ENCODE data around the gene HOXD10. TPM values are rescaled to one million over a fixed set of nuclear protein-coding genes. Genes with fewer than 3 reads are reported as not detected.

Gene HOXD10
- total and polyA plus RNA-seq, 4 donors = 0.05 to 0.54 TPM; not detected in 2

- no peak overlapping the region for H3K27ac ChIP-seq (ENCODE audit: low read depth in 1 of 2, low read length in 1 of 2)
- peaks cover 35 to 97% (median 93%) of the 10 kb centered on the region in 3 donors for H3K27me3 ChIP-seq (ENCODE audit: control insufficient read depth in 3 of 3, insufficient read depth in 3 of 3, low read length in 2 of 3)
- no peak overlapping the region for H3K4me3 ChIP-seq
- H3K9ac ChIP-seq (ENCODE audit: insufficient read depth in 1 of 2, low read length in 2 of 2) = no peak overlapping the region
- ATAC-seq (ENCODE audit: insufficient read depth, low FRiP score) = no peak
- H3K36me3 ChIP-seq (ENCODE audit: control insufficient read depth in 4 of 4, insufficient read depth in 4 of 4, low read length in 4 of 4) = no peaks in the 10 kb centered on the region
- WGBS, 2 donors = 5 to 10% methylated on average over 39 to 40 of the region's 40 CpGs
- TF ChIP-seq CTCF (IDR thresholded peaks at IDR 0.05; ENCODE audit: control extremely low read depth, extremely low read depth) = no peak
- DNase-seq = no peak
- peaks cover 0 to 19% (median 0%) of the 10 kb centered on the region in 4 donors for H3K9me3 ChIP-seq (ENCODE audit: control insufficient read depth in 4 of 4, insufficient read depth in 3 of 4, low read length in 3 of 4)
- peaks cover 0 to 7% (median 0%) of the 10 kb centered on the region in 5 donors for H3K4me1 ChIP-seq (ENCODE audit: control insufficient read depth in 5 of 5, insufficient read depth in 5 of 5, low read length in 5 of 5)
These were observed 3.9 kb upstream of the HOXD10 start for GRCh38 chr2:176112375-176113302.

- Histone ChIP-seq H3K4me3 (no peak overlapping the region), H3K4me1 (ENCODE audit: control insufficient read depth in 5 of 5, insufficient read depth in 5 of 5, low read length in 5 of 5) (peaks cover 0 to 6% (median 0%) of the 10 kb centered on the region in 5 donors), H3K27me3 (ENCODE audit: control insufficient read depth in 3 of 3, insufficient read depth in 3 of 3, low read length in 2 of 3) (peaks cover 43 to 99% (median 98%) of the 10 kb centered on the region in 3 donors), H3K27ac (ENCODE audit: low read depth in 1 of 2, low read length in 1 of 2) (no peak overlapping the region), H3K9ac (ENCODE audit: insufficient read depth in 1 of 2, low read length in 2 of 2) (no peak overlapping the region), H3K9me3 (ENCODE audit: control insufficient read depth in 4 of 4, insufficient read depth in 3 of 4, low read length in 3 of 4) (peaks cover 0 to 22% (median 0%) of the 10 kb centered on the region in 4 donors), H3K36me3 (ENCODE audit: control insufficient read depth in 4 of 4, insufficient read depth in 4 of 4, low read length in 4 of 4) (no peaks in the 10 kb centered on the region)
- no peak for ATAC-seq (ENCODE audit: insufficient read depth, low FRiP score)
- WGBS, 2 donors = 9 to 11% methylated on average over 26 of the region's 26 CpGs
- DNase-seq = no peak
- TF ChIP-seq CTCF (IDR thresholded peaks at IDR 0.05; ENCODE audit: control extremely low read depth, extremely low read depth) = no peak
These were observed 2.3 kb upstream of the HOXD10 start for GRCh38 chr2:176114120-176114929.

GRCh38 chr2:176114930-176115625, 1.5 kb upstream of the HOXD10 start:
- no peak overlapping the region for H3K9ac ChIP-seq (ENCODE audit: insufficient read depth in 1 of 2, low read length in 2 of 2)
- ATAC-seq (ENCODE audit: insufficient read depth, low FRiP score) (no peak), DNase-seq (no peak)
- H3K36me3 ChIP-seq (ENCODE audit: control insufficient read depth in 4 of 4, insufficient read depth in 4 of 4, low read length in 4 of 4) = no peaks in the 10 kb centered on the region
- 11 to 19% methylated on average over 16 of the region's 16 CpGs for WGBS, 2 donors
- H3K27ac ChIP-seq (ENCODE audit: low read depth in 1 of 2, low read length in 1 of 2) = no peak overlapping the region
- H3K4me3 ChIP-seq = no peak overlapping the region
- peaks cover 45 to 99% (median 98%) of the 10 kb centered on the region in 3 donors for H3K27me3 ChIP-seq (ENCODE audit: control insufficient read depth in 3 of 3, insufficient read depth in 3 of 3, low read length in 2 of 3)
- peaks cover 0 to 6% (median 0%) of the 10 kb centered on the region in 5 donors for H3K4me1 ChIP-seq (ENCODE audit: control insufficient read depth in 5 of 5, insufficient read depth in 5 of 5, low read length in 5 of 5)
- peaks cover 0 to 22% (median 0%) of the 10 kb centered on the region in 4 donors for H3K9me3 ChIP-seq (ENCODE audit: control insufficient read depth in 4 of 4, insufficient read depth in 3 of 4, low read length in 3 of 4)
- no peak for TF ChIP-seq CTCF (IDR thresholded peaks at IDR 0.05; ENCODE audit: control extremely low read depth, extremely low read depth)
